Right kidney (tissue), 1 donor: ENCODE data around the gene BIRC3.
"Not testable (repeated sequence)": the region's sequence is repeated elsewhere in the genome, so short reads cannot be mapped to it uniquely, and the experiment has no call there.

Source experiments
- DNase-seq: peaks from one replicate; pipeline ENCODE4 v3.0.0-alpha.2; 2016

Gene BIRC3

GRCh38 chr11:102295045-102295444 lies 22.2 kb upstream of the BIRC3 start:
- DNase-seq = no peak

- not testable (repeated sequence) for DNase-seq
These were observed 20.5 kb upstream of the BIRC3 start for GRCh38 chr11:102296757-102297156.

- not testable (repeated sequence) for DNase-seq
These were observed 16.4 kb upstream of the BIRC3 start for GRCh38 chr11:102300837-102301236.

GRCh38 chr11:102302241-102302640 lies 15.0 kb upstream of the BIRC3 start:
- DNase-seq = no peak

GRCh38 chr11:102304686-102305085 lies 12.6 kb upstream of the BIRC3 start:
- no peak for DNase-seq

GRCh38 chr11:102305352-102306047 lies 11.8 kb upstream of the BIRC3 start:
- DNase-seq = no peak

- no peak for DNase-seq
These were observed 11.2 kb upstream of the BIRC3 start for GRCh38 chr11:102306048-102306597.

- DNase-seq = no peak
These were observed 10.2 kb upstream of the BIRC3 start for GRCh38 chr11:102306817-102307726.

GRCh38 chr11:102307727-102308038 lies 9.6 kb upstream of the BIRC3 start:
- DNase-seq = no peak

GRCh38 chr11:102309621-102310541 lies 7.4 kb upstream of the BIRC3 start:
- DNase-seq = no peak

GRCh38 chr11:102312667-102313066 lies 4.6 kb upstream of the BIRC3 start:
- DNase-seq = no peak

- no peak for DNase-seq
These were observed 3.9 kb upstream of the BIRC3 start for GRCh38 chr11:102313238-102313940.

GRCh38 chr11:102314784-102315183 lies 2.5 kb upstream of the BIRC3 start:
- no peak for DNase-seq

- DNase-seq = no peak
These were observed 859 bp upstream of the BIRC3 start for GRCh38 chr11:102316346-102316904.

GRCh38 chr11:102317768-102318103 lies 452 bp downstream of the BIRC3 start:
- no peak for DNase-seq

- DNase-seq = no peak
These were observed 1.2 kb downstream of the BIRC3 start for GRCh38 chr11:102318469-102318868.

- DNase-seq = no peak
These were observed 2.3 kb downstream of the BIRC3 start for GRCh38 chr11:102319544-102319943.

- DNase-seq = no peak
These were observed 2.9 kb downstream of the BIRC3 start for GRCh38 chr11:102320188-102320587.

- no peak for DNase-seq
These were observed 3.4 kb downstream of the BIRC3 start for GRCh38 chr11:102320679-102321078.

GRCh38 chr11:102322560-102322959 lies 5.3 kb downstream of the BIRC3 start:
- DNase-seq = no peak

GRCh38 chr11:102323542-102324251 lies 6.4 kb downstream of the BIRC3 start:
- DNase-seq = no peak
